Panc1 (cell line): Measurements from ENCODE around the gene SLC38A10. TPM values are rescaled to one million over a fixed set of nuclear protein-coding genes. Genes with fewer than 3 reads are reported as not detected.

Experiments used
- ATAC-seq: fragments of 200-7000 bp; cut with Tn5 transposase; 2 replicates; pipeline ENCODE4 v1.9.1; 2020; ENCODE audit warnings: mild to moderate bottlenecking, moderate library complexity
- BruUV-seq: library from RNA; stranded (reverse); fragments of 400-500 nt; replicated peaks from 2 replicates; lab custom pipeline; 2021; lab: Mats Ljungman, UMichigan
- CTCF ChIA-PET: fragments of 300-600 bp; sonication (Branson Sonifier 250); formaldehyde crosslinking; loops from one replicate; lab custom pipeline; 2022; ENCODE audit warnings: antibody characterized with exemption; lab: Charles Lee
- POLR2A ChIA-PET: fragments of 300-600 bp; sonication (Branson Sonifier 250); formaldehyde crosslinking; loops from one replicate; lab custom pipeline; 2022; ENCODE audit warnings: antibody characterized with exemption; lab: Charles Lee
- DNase-seq: peaks from one replicate; pipeline ENCODE4 v3.0.0-alpha.2; 2010; ENCODE audit warnings: low read depth, low spot score
- H3K27ac ChIP-seq: 2 replicates; pipeline ENCODE4 v1.5.1; 2011; ENCODE audit warnings: mild to moderate bottlenecking, low read length, inconsistent platforms
- H3K27me3 ChIP-seq: fragments of 200-500 bp; sonication (Bioruptor generic); 2 replicates; pipeline ENCODE4 v1.6.0; 2014; ENCODE audit warnings: low read length, inconsistent platforms; ENCODE audit not compliant: control insufficient read depth, insufficient read depth
- H3K36me3 ChIP-seq: fragments of 200-500 bp; sonication (Bioruptor generic); 2 replicates; pipeline ENCODE4 v1.5.1; 2014; ENCODE audit warnings: inconsistent platforms, mild to moderate bottlenecking, low read length, moderate library complexity; ENCODE audit not compliant: control insufficient read depth, insufficient read depth
- H3K4me1 ChIP-seq: 2 replicates; pipeline ENCODE4 v1.5.1; 2011; ENCODE audit warnings: inconsistent platforms, mild to moderate bottlenecking, low read length, moderate library complexity; ENCODE audit not compliant: control insufficient read depth, insufficient read depth
- H3K4me3 ChIP-seq, 2 experiments: 2 replicates each; pipeline ENCODE4 v1.5.1; 2011 to 2012; ENCODE audit warnings: low read depth in 2 of 2, low read length in 2 of 2, mild to moderate bottlenecking in 2 of 2, inconsistent platforms in 1 of 2, moderate library complexity in 1 of 2
- H3K9me3 ChIP-seq: fragments of 200-500 bp; sonication (Bioruptor generic); 2 replicates; pipeline ENCODE4 v1.5.1; 2014; ENCODE audit warnings: low read depth, mild to moderate bottlenecking, inconsistent platforms, low read length, moderate library complexity; ENCODE audit not compliant: control insufficient read depth, insufficient read depth
- POLR2AphosphoS5 ChIP-seq: IDR thresholded peaks from 2 replicates; pipeline ENCODE4 v1.6.1; 2012; ENCODE audit warnings: mild to moderate bottlenecking, low read depth, low read length, moderate library complexity
- REST ChIP-seq, 2 experiments: IDR thresholded peaks; 2 replicates each; pipeline ENCODE4 v1.6.1; 2011 to 2012; ENCODE audit warnings: low read depth in 2 of 2, control low read depth in 1 of 2, low read length in 1 of 2, mild to moderate bottlenecking in 1 of 2, moderate library complexity in 1 of 2; ENCODE audit not compliant: insufficient read depth in 1 of 2
- SIN3A ChIP-seq: IDR thresholded peaks from 2 replicates; pipeline ENCODE4 v1.6.1; 2012; ENCODE audit warnings: low read depth, mild to moderate bottlenecking, low read length, moderate library complexity, borderline replicate concordance; ENCODE audit not compliant: insufficient read depth
- TCF7L2 ChIP-seq: IDR thresholded peaks from 2 replicates; pipeline ENCODE4 v1.6.1; 2011; ENCODE audit warnings: mild to moderate bottlenecking, low read depth, low read length, inconsistent platforms
- in situ Hi-C: cut with HindIII; loops from 2 replicates; pipeline ENCODE4 v1.10.0; 2016; ENCODE audit warnings: low sequenced_read_pairs, low pct_unique_long_range_greater_than_20kb
- intact Hi-C: fragments of 100-400 bp; cut with micrococcal nuclease; formaldehyde crosslinking; loops from one replicate; pipeline ENCODE4 v1.10.0; 2022; ENCODE audit not compliant: unreplicated experiment
- total RNA-seq: library from RNA; stranded (reverse); gene quantifications from one replicate; pipeline ENCODE4 v1.2.1, GENCODE V29; 2021; ENCODE audit not compliant: unreplicated experiment
- TF ChIP-seq, protein P1 (sequence below): fragments of 450-650 bp; IDR thresholded peaks from 2 replicates; pipeline ENCODE4 v1.5.1; 2017; ENCODE audit warnings: mild to moderate bottlenecking

The SLC38A10 gene
- total RNA-seq, 1 experiment from 2014 or later: 188 TPM

- CTCF ChIA-PET: interaction anchor here (0.5 kb wide), 1 partner anchor 182 kb away, joined by 4 read pairs; no protein-coding TSS in a partner anchor
- no TSS peak for BruUV-seq
- peak overlapping the region; percentile 60; the same call in 1 of the 2 replicates for H3K27ac ChIP-seq
- no peaks in the 10 kb centered on the region for H3K36me3 ChIP-seq
- no peak for DNase-seq
- TF ChIP-seq REST (IDR thresholded peaks at IDR 0.05; ENCODE audit: insufficient read depth in 1 of 2, low read depth in 2 of 2, low read length in 1 of 2) (no peak), TCF7L2 (no peak), POLR2AphosphoS5 (no peak), SIN3A (no peak)
- TF ChIP-seq, protein P1, sequence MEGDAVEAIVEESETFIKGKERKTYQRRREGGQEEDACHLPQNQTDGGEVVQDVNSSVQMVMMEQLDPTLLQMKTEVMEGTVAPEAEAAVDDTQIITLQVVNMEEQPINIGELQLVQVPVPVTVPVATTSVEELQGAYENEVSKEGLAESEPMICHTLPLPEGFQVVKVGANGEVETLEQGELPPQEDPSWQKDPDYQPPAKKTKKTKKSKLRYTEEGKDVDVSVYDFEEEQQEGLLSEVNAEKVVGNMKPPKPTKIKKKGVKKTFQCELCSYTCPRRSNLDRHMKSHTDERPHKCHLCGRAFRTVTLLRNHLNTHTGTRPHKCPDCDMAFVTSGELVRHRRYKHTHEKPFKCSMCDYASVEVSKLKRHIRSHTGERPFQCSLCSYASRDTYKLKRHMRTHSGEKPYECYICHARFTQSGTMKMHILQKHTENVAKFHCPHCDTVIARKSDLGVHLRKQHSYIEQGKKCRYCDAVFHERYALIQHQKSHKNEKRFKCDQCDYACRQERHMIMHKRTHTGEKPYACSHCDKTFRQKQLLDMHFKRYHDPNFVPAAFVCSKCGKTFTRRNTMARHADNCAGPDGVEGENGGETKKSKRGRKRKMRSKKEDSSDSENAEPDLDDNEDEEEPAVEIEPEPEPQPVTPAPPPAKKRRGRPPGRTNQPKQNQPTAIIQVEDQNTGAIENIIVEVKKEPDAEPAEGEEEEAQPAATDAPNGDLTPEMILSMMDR: no peak; the same call in 1 of the 2 replicates
- POLR2A ChIA-PET: interaction anchor here (1.1 kb wide), 1 partner anchor 27 kb away, joined by 3 read pairs; no protein-coding TSS in a partner anchor
- no peaks in the 10 kb centered on the region for H3K27me3 ChIP-seq
- in situ Hi-C loops: no loop called here
- intact Hi-C loops: no loop called here
- ATAC-seq: peak; percentile 49
- H3K9me3 ChIP-seq: no peaks in the 10 kb centered on the region
- H3K4me1 ChIP-seq: peaks cover 14% of the 10 kb centered on the region
- H3K4me3 ChIP-seq: no peak overlapping the region
These were observed 7.8 kb upstream of the SLC38A10 start for GRCh38 chr17:81302861-81303333.

DNA sequence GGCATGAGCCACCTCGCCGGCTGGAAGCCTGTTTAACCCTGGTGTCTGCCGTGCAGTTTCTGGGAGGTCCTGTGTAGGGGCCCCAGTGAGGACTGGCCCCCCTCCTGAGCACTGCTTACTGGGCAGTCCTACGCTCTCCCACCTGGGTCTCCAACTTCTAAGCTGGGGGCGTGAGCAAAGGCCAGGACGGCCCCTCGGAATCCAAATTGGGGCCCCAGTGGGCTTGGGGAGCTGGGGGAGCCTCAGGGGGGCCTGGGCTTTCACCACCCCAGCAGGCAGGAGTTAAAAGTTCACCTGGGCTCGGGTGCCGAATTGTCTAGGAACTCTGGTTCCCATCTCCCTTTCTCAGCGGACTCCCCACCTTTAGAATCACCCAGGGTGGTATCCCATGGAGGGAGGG lies 7.2 kb upstream of the SLC38A10 start:
- no peaks in the 10 kb centered on the region for H3K27me3 ChIP-seq
- no peak overlapping the region for H3K4me3 ChIP-seq
- no TSS peak for BruUV-seq
- in situ Hi-C loops (no loop called here), intact Hi-C loops (no loop called here)
- H3K36me3 ChIP-seq: no peaks in the 10 kb centered on the region
- DNase-seq (no peak), ATAC-seq (no peak)
- POLR2A ChIA-PET: interaction anchor here (1.1 kb wide), 1 partner anchor 27 kb away, joined by 3 read pairs; no protein-coding TSS in a partner anchor
- H3K9me3 ChIP-seq: no peaks in the 10 kb centered on the region
- H3K27ac ChIP-seq: no peak overlapping the region
- peaks cover 14% of the 10 kb centered on the region for H3K4me1 ChIP-seq
- TF ChIP-seq POLR2AphosphoS5 (no peak), TCF7L2 (no peak), REST (IDR thresholded peaks at IDR 0.05; ENCODE audit: insufficient read depth in 1 of 2, low read depth in 2 of 2, low read length in 1 of 2) (no peak), SIN3A (no peak)
- TF ChIP-seq, protein P1: no peak
- CTCF ChIA-PET: no interaction called here
